ENCODE results near the gene PTOV1. TPM values are rescaled to one million over a fixed set of nuclear protein-coding genes. Genes with fewer than 3 reads are reported as not detected.

The PTOV1 gene
- total and polyA plus RNA-seq, 4 donors: 50.0 to 142 (median 118) TPM

DNA sequence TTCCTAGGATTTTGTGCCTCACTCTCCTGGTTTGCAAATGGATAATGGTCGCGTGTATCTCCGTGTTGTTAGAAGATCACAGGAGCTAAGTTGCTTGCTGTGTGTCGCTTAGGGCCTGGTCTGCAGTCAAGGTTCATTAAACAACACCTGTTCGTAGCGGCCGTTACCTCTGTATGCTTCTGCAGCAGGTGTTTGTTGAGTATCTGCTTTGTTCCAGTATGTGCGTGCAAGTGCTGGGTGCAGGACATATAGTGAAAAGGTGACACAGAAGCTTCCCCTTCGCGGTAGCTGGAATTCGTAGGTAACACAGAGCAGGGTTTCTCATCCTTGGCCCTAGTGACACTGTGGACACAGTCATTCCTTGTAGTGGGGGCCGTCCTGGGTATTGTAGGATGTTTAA, 27.5 kb upstream of the PTOV1 start:
- Histone ChIP-seq H3K4me1 (ENCODE audit: control insufficient read depth in 1 of 2, insufficient read depth in 2 of 2, low read length in 2 of 2) (no peaks in the 10 kb centered on the region), H3K36me3 (ENCODE audit: control insufficient read depth in 1 of 2, insufficient read depth in 2 of 2, low read length in 1 of 2) (no peaks in the 10 kb centered on the region), H3K4me3 (ENCODE audit: low read length in 2 of 2) (no peak overlapping the region), H3K9me3 (ENCODE audit: control insufficient read depth, low read length) (no peaks in the 10 kb centered on the region), H3K27ac (ENCODE audit: low read depth in 1 of 2, low read length in 2 of 2) (no peak overlapping the region), H3K27me3 (ENCODE audit: control insufficient read depth in 1 of 2, insufficient read depth in 2 of 2, low read length in 1 of 2) (no peaks in the 10 kb centered on the region)
- DNase-seq (no peak), ATAC-seq (ENCODE audit: low FRiP score) (no peak)
- 92 to 94% methylated on average over 12 of the region's 12 CpGs for WGBS, 2 donors
- intact Hi-C loops (cut with DNase I): no loop called here

DNA sequence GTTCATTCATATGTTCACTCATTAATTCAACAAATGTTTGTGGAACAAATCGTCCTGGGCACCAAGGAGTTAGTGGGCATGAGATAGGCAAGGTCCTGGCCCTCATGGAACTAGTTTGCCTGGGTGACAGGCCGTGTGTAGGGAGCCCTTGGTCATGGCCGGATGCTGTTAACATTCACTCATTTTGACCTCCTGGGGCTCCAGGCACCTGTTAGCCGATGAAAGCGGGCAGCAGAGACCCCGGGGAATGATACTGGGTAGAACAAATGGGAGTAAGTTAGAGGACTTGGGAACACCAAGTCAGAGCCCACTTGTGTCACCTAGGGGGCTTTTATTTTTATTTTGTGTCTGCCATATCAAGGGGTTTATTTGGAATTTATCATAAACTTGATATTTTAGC, 26.3 kb upstream of the PTOV1 start:
- H3K4me3 ChIP-seq (ENCODE audit: low read length in 2 of 2): no peak overlapping the region
- no peaks in the 10 kb centered on the region for H3K36me3 ChIP-seq (ENCODE audit: control insufficient read depth in 1 of 2, insufficient read depth in 2 of 2, low read length in 1 of 2)

DNA sequence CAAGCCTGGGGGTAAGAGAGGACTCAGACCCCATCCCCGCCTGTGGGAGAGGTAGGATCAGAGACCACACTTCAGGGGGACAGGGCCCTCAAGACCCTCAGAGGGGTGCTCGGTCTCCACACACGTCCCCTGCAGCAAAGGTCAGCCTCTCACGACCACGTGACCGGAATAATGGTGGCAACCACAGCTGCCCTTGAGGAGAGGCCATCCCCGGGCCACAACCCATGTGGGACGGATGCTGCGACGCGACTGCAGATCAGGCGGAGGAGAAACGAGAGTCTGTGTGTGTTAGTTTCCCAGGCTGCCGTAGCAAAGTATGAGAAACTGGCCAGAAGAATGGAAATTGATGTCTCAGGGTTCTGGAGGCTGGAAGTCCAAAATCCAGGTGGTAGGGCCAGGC, 23.9 kb upstream of the PTOV1 start:
- no peak for DNase-seq
- Histone ChIP-seq H3K9me3 (ENCODE audit: control insufficient read depth, low read length) (no peaks in the 10 kb centered on the region), H3K36me3 (ENCODE audit: control insufficient read depth in 1 of 2, insufficient read depth in 2 of 2, low read length in 1 of 2) (no peaks in the 10 kb centered on the region), H3K4me3 (ENCODE audit: low read length in 2 of 2) (no peak overlapping the region), H3K4me1 (ENCODE audit: control insufficient read depth in 1 of 2, insufficient read depth in 2 of 2, low read length in 2 of 2) (no peaks in the 10 kb centered on the region), H3K27me3 (ENCODE audit: control insufficient read depth in 1 of 2, insufficient read depth in 2 of 2, low read length in 1 of 2) (no peaks in the 10 kb centered on the region), H3K27ac (ENCODE audit: low read depth in 1 of 2, low read length in 2 of 2) (no peak overlapping the region)
- no peak for ATAC-seq (ENCODE audit: low FRiP score)
- WGBS, 2 donors: 90% methylated on average over 14 of the region's 14 CpGs
- intact Hi-C loops (cut with DNase I): no loop called here

More for the DNA sequence above, 26.3 kb upstream of the PTOV1 start:
- ATAC-seq (ENCODE audit: low FRiP score) (no peak), DNase-seq (no peak)
- Histone ChIP-seq H3K27ac (ENCODE audit: low read depth in 1 of 2, low read length in 2 of 2) (no peak overlapping the region), H3K4me1 (ENCODE audit: control insufficient read depth in 1 of 2, insufficient read depth in 2 of 2, low read length in 2 of 2) (no peaks in the 10 kb centered on the region), H3K9me3 (ENCODE audit: control insufficient read depth, low read length) (no peaks in the 10 kb centered on the region), H3K27me3 (ENCODE audit: control insufficient read depth in 1 of 2, insufficient read depth in 2 of 2, low read length in 1 of 2) (no peaks in the 10 kb centered on the region)
- WGBS, 2 donors: 85 to 89% methylated on average over 6 of the region's 6 CpGs
- intact Hi-C loops (cut with DNase I): no loop called here

DNA sequence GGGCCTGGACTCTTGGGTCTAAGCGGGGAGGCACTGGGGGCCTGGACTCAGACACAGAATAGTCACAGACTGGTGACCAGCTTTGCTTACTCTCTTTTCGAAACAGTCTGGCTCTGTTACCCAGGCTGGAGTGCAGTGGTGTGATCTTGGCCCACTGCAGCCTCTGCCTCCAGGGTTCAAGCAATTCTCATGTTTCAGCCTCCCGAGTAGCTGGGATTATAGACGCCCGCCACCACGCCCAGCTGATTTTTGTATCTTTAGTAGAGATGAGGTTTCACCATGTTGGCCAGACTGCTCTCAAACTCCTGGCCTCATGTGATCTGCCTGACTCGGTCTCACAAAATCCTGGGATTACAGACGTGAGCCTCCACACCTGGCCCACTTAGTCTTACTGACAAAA, 21.8 kb upstream of the PTOV1 start:
- no peaks in the 10 kb centered on the region for H3K36me3 ChIP-seq (ENCODE audit: control insufficient read depth in 1 of 2, insufficient read depth in 2 of 2, low read length in 1 of 2)
- no peaks in the 10 kb centered on the region for H3K27me3 ChIP-seq (ENCODE audit: control insufficient read depth in 1 of 2, insufficient read depth in 2 of 2, low read length in 1 of 2)
- no peak overlapping the region for H3K27ac ChIP-seq (ENCODE audit: low read depth in 1 of 2, low read length in 2 of 2)
- no peak for ATAC-seq (ENCODE audit: low FRiP score)
- DNase-seq: no peak
- intact Hi-C loops (cut with DNase I): no loop called here
- whole genome bisulfite sequencing, 2 donors: 90 to 91% methylated on average over 8 of the region's 8 CpGs
- no peaks in the 10 kb centered on the region for H3K9me3 ChIP-seq (ENCODE audit: control insufficient read depth, low read length)
- no peak overlapping the region for H3K4me3 ChIP-seq (ENCODE audit: low read length in 2 of 2)
- H3K4me1 ChIP-seq (ENCODE audit: control insufficient read depth in 1 of 2, insufficient read depth in 2 of 2, low read length in 2 of 2): no peaks in the 10 kb centered on the region

DNA sequence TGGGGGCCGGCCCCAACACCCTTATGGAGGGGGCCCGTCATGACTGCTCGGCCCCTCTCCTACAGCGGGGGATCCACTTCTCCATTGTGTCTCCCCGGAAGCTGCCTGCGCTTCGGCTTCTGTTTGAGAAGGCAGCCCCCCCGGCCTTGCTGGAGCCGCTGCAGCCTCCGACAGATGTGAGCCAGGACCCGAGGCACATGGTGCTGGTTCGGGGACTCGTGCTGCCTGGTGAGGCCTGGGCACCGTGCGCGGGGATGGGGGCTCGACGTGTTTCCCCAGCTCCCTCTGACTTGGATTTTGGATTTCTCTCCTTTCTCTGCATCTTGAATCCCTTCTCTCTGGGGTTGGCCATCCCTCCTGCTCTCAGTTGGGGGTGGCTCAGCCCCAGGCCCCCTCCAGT, 21.2 kb upstream of the PTOV1 start:
- Histone ChIP-seq H3K36me3 (ENCODE audit: control insufficient read depth in 1 of 2, insufficient read depth in 2 of 2, low read length in 1 of 2) (no peaks in the 10 kb centered on the region), H3K27ac (ENCODE audit: low read depth in 1 of 2, low read length in 2 of 2) (no peak overlapping the region), H3K9me3 (ENCODE audit: control insufficient read depth, low read length) (no peaks in the 10 kb centered on the region), H3K27me3 (ENCODE audit: control insufficient read depth in 1 of 2, insufficient read depth in 2 of 2, low read length in 1 of 2) (no peaks in the 10 kb centered on the region), H3K4me1 (ENCODE audit: control insufficient read depth in 1 of 2, insufficient read depth in 2 of 2, low read length in 2 of 2) (no peaks in the 10 kb centered on the region), H3K4me3 (ENCODE audit: low read length in 2 of 2) (no peak overlapping the region)
- ATAC-seq (ENCODE audit: low FRiP score) (no peak), DNase-seq (no peak)
- WGBS, 2 donors: 94 to 95% methylated on average over 13 to 18 of the region's 18 CpGs
- intact Hi-C loops (cut with DNase I): no loop called here

DNA sequence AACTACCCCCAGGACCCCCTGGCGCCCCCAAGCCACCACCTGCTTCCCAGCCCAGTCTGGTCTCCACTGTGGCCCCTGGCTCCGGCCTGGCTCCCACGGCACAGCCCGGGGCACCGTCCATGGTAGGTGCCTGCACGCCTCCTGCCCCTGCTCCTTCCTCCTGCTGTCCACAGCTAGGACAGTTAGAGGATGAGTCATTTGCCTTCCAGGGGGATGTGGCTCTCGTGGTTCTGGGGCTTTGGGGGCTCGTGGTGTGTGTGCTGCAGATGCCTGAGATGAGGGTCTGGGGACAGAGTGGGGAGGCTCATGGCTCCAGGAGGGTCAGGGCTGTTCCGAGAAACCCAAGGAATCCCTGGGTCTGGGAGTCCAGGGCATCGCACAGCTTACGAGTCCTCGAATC, 20.2 kb upstream of the PTOV1 start:
- Histone ChIP-seq H3K27ac (ENCODE audit: low read depth in 1 of 2, low read length in 2 of 2) (no peak overlapping the region), H3K9me3 (ENCODE audit: control insufficient read depth, low read length) (no peaks in the 10 kb centered on the region), H3K36me3 (ENCODE audit: control insufficient read depth in 1 of 2, insufficient read depth in 2 of 2, low read length in 1 of 2) (no peaks in the 10 kb centered on the region), H3K4me3 (ENCODE audit: low read length in 2 of 2) (no peak overlapping the region), H3K27me3 (ENCODE audit: control insufficient read depth in 1 of 2, insufficient read depth in 2 of 2, low read length in 1 of 2) (no peaks in the 10 kb centered on the region), H3K4me1 (ENCODE audit: control insufficient read depth in 1 of 2, insufficient read depth in 2 of 2, low read length in 2 of 2) (no peaks in the 10 kb centered on the region)
- ATAC-seq (ENCODE audit: low FRiP score): no peak
- intact Hi-C loops (cut with DNase I): no loop called here
- DNase-seq: no peak
- 94 to 95% methylated on average over 12 of the region's 12 CpGs for WGBS, 2 donors

DNA sequence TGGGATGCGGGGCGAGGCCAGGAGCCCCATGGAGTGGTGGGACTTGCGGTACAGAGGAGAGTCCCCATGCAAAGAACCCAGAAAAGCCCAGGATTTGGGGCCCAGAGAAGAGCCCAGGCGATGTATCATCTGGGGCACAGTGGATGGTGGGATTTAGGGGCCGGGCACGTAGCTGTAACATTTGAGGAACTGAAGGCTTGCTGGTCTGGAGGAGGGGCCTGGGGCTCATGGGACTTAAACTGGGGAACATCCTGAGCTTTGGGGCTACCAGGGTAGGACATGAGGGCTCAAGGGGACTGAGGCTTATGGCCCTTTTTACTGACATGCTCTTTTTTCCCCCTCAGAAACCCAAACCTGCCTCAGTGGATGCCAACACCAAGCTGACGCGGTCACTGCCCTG, 19.4 kb upstream of the PTOV1 start:
- 96 to 97% methylated on average over 8 of the region's 8 CpGs for WGBS, 2 donors
- no peak for DNase-seq

DNA sequence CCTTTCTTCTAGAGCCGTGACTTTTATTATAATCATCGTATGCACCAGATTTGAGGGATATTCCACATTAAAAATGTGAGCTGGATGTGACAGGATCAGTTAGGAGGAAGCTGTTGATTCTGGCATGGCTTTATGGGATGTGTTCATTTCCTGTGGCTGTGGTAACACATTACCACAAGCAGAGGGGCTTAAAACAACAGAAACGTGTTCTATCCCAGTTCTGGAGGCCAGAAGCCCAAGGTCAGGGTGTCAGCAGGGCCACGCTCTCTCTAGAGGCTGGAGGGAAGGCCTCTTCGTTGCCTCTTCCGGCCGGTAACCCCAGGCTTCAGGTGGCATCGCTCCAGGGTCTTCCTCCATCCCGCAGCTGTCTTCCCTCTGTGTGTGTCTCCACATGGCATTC, 18.4 kb upstream of the PTOV1 start:
- intact Hi-C loops (cut with DNase I): no loop called here
- no peak for ATAC-seq (ENCODE audit: low FRiP score)
- H3K27ac ChIP-seq (ENCODE audit: low read depth in 1 of 2, low read length in 2 of 2): no peak overlapping the region
- H3K4me1 ChIP-seq (ENCODE audit: control insufficient read depth in 1 of 2, insufficient read depth in 2 of 2, low read length in 2 of 2): no peaks in the 10 kb centered on the region
- H3K9me3 ChIP-seq (ENCODE audit: control insufficient read depth, low read length): no peaks in the 10 kb centered on the region
- no peaks in the 10 kb centered on the region for H3K36me3 ChIP-seq (ENCODE audit: control insufficient read depth in 1 of 2, insufficient read depth in 2 of 2, low read length in 1 of 2)
- no peak overlapping the region for H3K4me3 ChIP-seq (ENCODE audit: low read length in 2 of 2)
- H3K27me3 ChIP-seq (ENCODE audit: control insufficient read depth in 1 of 2, insufficient read depth in 2 of 2, low read length in 1 of 2): no peaks in the 10 kb centered on the region
- no peak for DNase-seq
- 67 to 73% methylated on average over 9 of the region's 9 CpGs for WGBS, 2 donors

More for the DNA sequence above, 19.4 kb upstream of the PTOV1 start:
- no peaks in the 10 kb centered on the region for H3K27me3 ChIP-seq (ENCODE audit: control insufficient read depth in 1 of 2, insufficient read depth in 2 of 2, low read length in 1 of 2)
- no peak for ATAC-seq (ENCODE audit: low FRiP score)
- intact Hi-C loops (cut with DNase I): no loop called here
- no peaks in the 10 kb centered on the region for H3K36me3 ChIP-seq (ENCODE audit: control insufficient read depth in 1 of 2, insufficient read depth in 2 of 2, low read length in 1 of 2)
- no peak overlapping the region for H3K4me3 ChIP-seq (ENCODE audit: low read length in 2 of 2)
- H3K27ac ChIP-seq (ENCODE audit: low read depth in 1 of 2, low read length in 2 of 2): no peak overlapping the region
- H3K9me3 ChIP-seq (ENCODE audit: control insufficient read depth, low read length): no peaks in the 10 kb centered on the region
- H3K4me1 ChIP-seq (ENCODE audit: control insufficient read depth in 1 of 2, insufficient read depth in 2 of 2, low read length in 2 of 2): no peaks in the 10 kb centered on the region

DNA sequence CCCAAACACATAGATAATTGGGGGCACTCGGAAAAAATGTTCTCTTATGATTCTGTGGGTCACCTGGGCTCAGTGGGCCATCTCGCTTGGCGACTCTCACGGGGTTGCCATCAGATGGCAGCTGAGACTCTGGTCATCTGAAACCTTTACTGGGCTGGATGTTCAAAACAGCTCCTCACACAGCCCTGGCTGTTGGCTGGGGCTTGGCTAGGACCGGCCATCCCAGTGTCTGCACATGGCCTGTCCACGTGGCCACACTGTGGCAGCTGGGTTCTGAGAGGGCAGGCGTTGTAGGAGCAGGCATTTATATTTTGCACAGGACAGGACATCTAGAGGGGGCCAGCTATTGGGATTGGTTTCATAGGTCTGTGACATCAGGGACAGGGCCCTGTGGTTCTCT, 17.4 kb upstream of the PTOV1 start:
- no peaks in the 10 kb centered on the region for H3K9me3 ChIP-seq (ENCODE audit: control insufficient read depth, low read length)
- no peak overlapping the region for H3K4me3 ChIP-seq (ENCODE audit: low read length in 2 of 2)
- ATAC-seq (ENCODE audit: low FRiP score) (no peak), DNase-seq (no peak)
- intact Hi-C loops (cut with DNase I): no loop called here
- H3K36me3 ChIP-seq (ENCODE audit: control insufficient read depth in 1 of 2, insufficient read depth in 2 of 2, low read length in 1 of 2): no peaks in the 10 kb centered on the region
- H3K4me1 ChIP-seq (ENCODE audit: control insufficient read depth in 1 of 2, insufficient read depth in 2 of 2, low read length in 2 of 2): no peaks in the 10 kb centered on the region
- H3K27ac ChIP-seq (ENCODE audit: low read depth in 1 of 2, low read length in 2 of 2): no peak overlapping the region
- no peaks in the 10 kb centered on the region for H3K27me3 ChIP-seq (ENCODE audit: control insufficient read depth in 1 of 2, insufficient read depth in 2 of 2, low read length in 1 of 2)
- WGBS, 2 donors: 88 to 90% methylated on average over 7 of the region's 7 CpGs
